Smooth muscle cell (in vitro differentiated cells): Measurements from ENCODE around the gene ZBTB20. TPM values are rescaled to one million over a fixed set of nuclear protein-coding genes. Genes with fewer than 3 reads are reported as not detected.

Experiments
- DNase-seq: peaks from one replicate; lab custom pipeline; 2025; ENCODE audit not compliant: unreplicated experiment; lab: John Stamatoyannopoulos, UW
- H2AFZ ChIP-seq: fragments of 200-600 bp; sonication (generic); 2 replicates; pipeline ENCODE4 v1.6.0; 2016; ENCODE audit warnings: antibody characterized with exemption, low read depth, mild to moderate bottlenecking
- H3F3A ChIP-seq: fragments of 200-600 bp; sonication (generic); 2 replicates; pipeline ENCODE4 v1.6.0; 2017; ENCODE audit warnings: antibody characterized with exemption, low read depth
- H3K27ac ChIP-seq: fragments of 200-600 bp; sonication (generic); 2 replicates; pipeline ENCODE4 v1.5.1; 2016; ENCODE audit warnings: low read depth, mild to moderate bottlenecking
- H3K27me3 ChIP-seq: fragments of 200-600 bp; sonication (generic); 2 replicates; pipeline ENCODE4 v1.6.1; 2016; ENCODE audit warnings: low read depth, mild to moderate bottlenecking
- H3K36me3 ChIP-seq: fragments of 200-600 bp; sonication (generic); 2 replicates; pipeline ENCODE4 v1.5.1; 2016; ENCODE audit warnings: low read depth
- H3K4me1 ChIP-seq: fragments of 200-600 bp; sonication (generic); 2 replicates; pipeline ENCODE4 v1.5.1; 2016; ENCODE audit warnings: low read depth
- H3K4me2 ChIP-seq: fragments of 200-600 bp; sonication (generic); 2 replicates; pipeline ENCODE4 v1.6.0; 2016; ENCODE audit warnings: mild to moderate bottlenecking
- H3K4me3 ChIP-seq: fragments of 200-600 bp; sonication (generic); 2 replicates; pipeline ENCODE4 v1.5.1; 2016; ENCODE audit warnings: mild to moderate bottlenecking
- H3K79me2 ChIP-seq: fragments of 200-600 bp; sonication (generic); 2 replicates; pipeline ENCODE4 v1.6.0; 2016; ENCODE audit warnings: low read depth, mild to moderate bottlenecking
- H3K9ac ChIP-seq: fragments of 200-600 bp; sonication (generic); 2 replicates; pipeline ENCODE4 v1.6.0; 2016; ENCODE audit warnings: low read depth
- H3K9me3 ChIP-seq: fragments of 200-600 bp; sonication (generic); replicated peaks from 2 replicates; pipeline ENCODE4 v1.5.1; 2016; ENCODE audit warnings: low read depth
- H4K20me1 ChIP-seq: fragments of 200-600 bp; sonication (generic); 2 replicates; pipeline ENCODE4 v1.6.0; 2016; ENCODE audit warnings: low read depth
- CTCF ChIP-seq: fragments of 200-600 bp; sonication (generic); IDR thresholded peaks from 2 replicates; pipeline ENCODE4 v1.5.1; 2017; ENCODE audit warnings: borderline replicate concordance, mild to moderate bottlenecking, antibody characterized with exemption; ENCODE audit not compliant: insufficient read depth, poor library complexity, severe bottlenecking
- WGBS: methylation state at CpG from one replicate; pipeline ENCODE4 v1.1.7; 2016; ENCODE audit warnings: low lambda C conversion rate; 5-methylcytosine and 5-hydroxymethylcytosine counted together
- polyA plus RNA-seq: library from polyadenylated mRNA; unstranded; fragments of >200 nt; fragmentation: Nextera tagmentation; extraction: Ambion mirVana; gene quantifications from 2 replicates; pipeline ENCODE4 v1.2.1, GENCODE V29; 2016
- total RNA-seq: library from RNA; depleted of rRNA; stranded (reverse); fragments of >200 nt; gene quantifications from 2 replicates; pipeline ENCODE4 v1.2.3, GENCODE V29; 2014

Gene ZBTB20
- total and polyA plus RNA-seq, 2 experiments from 2014 or later: 4.9 to 6.8 TPM

GRCh38 chr3:114804099-114804498 is 343.0 kb downstream of the ZBTB20 start:
- Histone ChIP-seq H2AFZ (no peak overlapping the region), H3K79me2 (no peaks in the 10 kb centered on the region), H3K9me3 (no peaks in the 10 kb centered on the region), H3K9ac (no peak overlapping the region), H3K27me3 (no peaks in the 10 kb centered on the region), H3K36me3 (no peaks in the 10 kb centered on the region), H4K20me1 (no peaks in the 10 kb centered on the region), H3K4me3 (no peak overlapping the region), H3K4me2 (no peak overlapping the region), H3K27ac (no peak overlapping the region), H3K4me1 (peaks cover 16% of the 10 kb centered on the region), H3F3A (no peaks in the 10 kb centered on the region)
- DNase-seq: no peak
- TF ChIP-seq CTCF: no peak
- WGBS: 71% methylated on average over 1 of the region's 1 CpG

- DNase-seq: no peak
- Histone ChIP-seq H3K79me2 (no peaks in the 10 kb centered on the region), H3K36me3 (no peaks in the 10 kb centered on the region), H3K9ac (no peak overlapping the region), H3K27me3 (no peaks in the 10 kb centered on the region), H3K9me3 (no peaks in the 10 kb centered on the region), H2AFZ (no peak overlapping the region), H3F3A (no peaks in the 10 kb centered on the region), H3K27ac (no peak overlapping the region), H3K4me3 (no peak overlapping the region), H4K20me1 (no peaks in the 10 kb centered on the region), H3K4me2 (no peak overlapping the region), H3K4me1 (peaks cover 16% of the 10 kb centered on the region)
- 93% methylated on average over 5 of the region's 5 CpGs for WGBS
- TF ChIP-seq CTCF: no peak
Measured at GRCh38 chr3:114803042-114803695, 343.9 kb downstream of the ZBTB20 start.

GRCh38 chr3:114800272-114801031 is 346.6 kb downstream of the ZBTB20 start:
- Histone ChIP-seq H3K36me3 (no peaks in the 10 kb centered on the region), H3K4me3 (no peak overlapping the region), H3K79me2 (no peaks in the 10 kb centered on the region), H3K9me3 (no peaks in the 10 kb centered on the region), H3K9ac (no peak overlapping the region), H3K4me2 (no peak overlapping the region), H2AFZ (no peak overlapping the region), H3K27ac (no peak overlapping the region), H3K27me3 (no peaks in the 10 kb centered on the region), H4K20me1 (no peaks in the 10 kb centered on the region), H3K4me1 (peaks cover 12% of the 10 kb centered on the region), H3F3A (no peaks in the 10 kb centered on the region)
- no peak for DNase-seq
- 83% methylated on average over 5 of the region's 5 CpGs for WGBS
- no peak for TF ChIP-seq CTCF
